GM18861 (cell line): ENCODE data around the gene AP3D1.
"Not testable (repeated sequence)": the region's sequence is repeated elsewhere in the genome, so short reads cannot be mapped to it uniquely, and the experiment has no call there.

Source experiments
- ATAC-seq: cut with Tn5 transposase; IDR thresholded peaks from one replicate; pipeline ENCODE4 v1.9.1; 2021; ENCODE audit not compliant: unreplicated experiment

The AP3D1 gene

GRCh38 chr19:2089001-2089711 is 62.2 kb downstream of the AP3D1 start:
- no peak for ATAC-seq

GRCh38 chr19:2087621-2088100 is 63.7 kb downstream of the AP3D1 start:
- ATAC-seq = peak; percentile 21

DNA sequence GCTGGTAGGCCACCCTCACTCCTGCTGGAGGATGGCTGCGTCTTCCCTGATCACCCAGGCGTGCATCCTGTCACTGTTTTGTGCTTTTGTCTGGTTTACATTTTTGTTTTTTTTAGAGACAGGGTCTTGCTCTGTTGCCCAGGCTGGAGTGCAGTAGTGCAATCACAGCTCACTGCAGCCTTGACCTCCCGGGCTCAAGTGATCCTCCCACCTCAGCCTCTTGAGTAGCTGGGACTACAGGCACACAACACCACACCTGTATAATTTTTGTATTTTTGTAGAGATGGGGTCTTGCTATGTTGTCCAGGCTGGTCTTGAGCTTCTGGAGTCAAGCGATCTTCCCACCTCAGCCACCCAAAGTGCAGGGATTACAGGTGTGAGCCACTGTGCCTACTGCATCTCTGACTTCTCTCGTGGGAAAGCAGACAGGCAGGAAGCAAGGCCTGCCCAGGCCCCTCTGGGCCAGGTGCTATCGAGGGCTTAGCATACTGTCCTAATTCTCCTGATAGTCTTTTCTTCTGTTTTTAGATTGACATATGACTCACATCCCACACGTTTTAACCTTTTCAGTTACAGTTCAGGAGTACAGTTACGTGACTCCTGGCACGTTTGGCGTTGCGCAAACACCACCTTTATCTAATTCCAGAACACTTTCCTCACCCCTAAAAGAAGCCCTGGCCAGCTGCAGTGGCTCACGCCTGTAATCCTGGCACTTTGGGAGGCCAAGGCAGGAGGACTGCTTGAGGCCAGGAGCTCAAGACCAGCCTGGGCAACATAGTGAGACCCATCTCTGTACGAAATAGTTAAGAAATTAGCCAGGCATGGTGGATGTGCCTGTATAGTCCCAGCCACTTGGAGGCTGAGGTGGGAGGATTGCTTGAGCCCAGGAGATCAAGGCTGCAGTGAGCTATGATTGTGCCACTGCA is 64.4 kb downstream of the AP3D1 start:
- not testable (repeated sequence) for ATAC-seq

GRCh38 chr19:2084993-2085720 is 66.2 kb downstream of the AP3D1 start:
- ATAC-seq = peak; percentile 29

- ATAC-seq = no peak
These were observed 68.1 kb downstream of the AP3D1 start for GRCh38 chr19:2083174-2083854.

DNA sequence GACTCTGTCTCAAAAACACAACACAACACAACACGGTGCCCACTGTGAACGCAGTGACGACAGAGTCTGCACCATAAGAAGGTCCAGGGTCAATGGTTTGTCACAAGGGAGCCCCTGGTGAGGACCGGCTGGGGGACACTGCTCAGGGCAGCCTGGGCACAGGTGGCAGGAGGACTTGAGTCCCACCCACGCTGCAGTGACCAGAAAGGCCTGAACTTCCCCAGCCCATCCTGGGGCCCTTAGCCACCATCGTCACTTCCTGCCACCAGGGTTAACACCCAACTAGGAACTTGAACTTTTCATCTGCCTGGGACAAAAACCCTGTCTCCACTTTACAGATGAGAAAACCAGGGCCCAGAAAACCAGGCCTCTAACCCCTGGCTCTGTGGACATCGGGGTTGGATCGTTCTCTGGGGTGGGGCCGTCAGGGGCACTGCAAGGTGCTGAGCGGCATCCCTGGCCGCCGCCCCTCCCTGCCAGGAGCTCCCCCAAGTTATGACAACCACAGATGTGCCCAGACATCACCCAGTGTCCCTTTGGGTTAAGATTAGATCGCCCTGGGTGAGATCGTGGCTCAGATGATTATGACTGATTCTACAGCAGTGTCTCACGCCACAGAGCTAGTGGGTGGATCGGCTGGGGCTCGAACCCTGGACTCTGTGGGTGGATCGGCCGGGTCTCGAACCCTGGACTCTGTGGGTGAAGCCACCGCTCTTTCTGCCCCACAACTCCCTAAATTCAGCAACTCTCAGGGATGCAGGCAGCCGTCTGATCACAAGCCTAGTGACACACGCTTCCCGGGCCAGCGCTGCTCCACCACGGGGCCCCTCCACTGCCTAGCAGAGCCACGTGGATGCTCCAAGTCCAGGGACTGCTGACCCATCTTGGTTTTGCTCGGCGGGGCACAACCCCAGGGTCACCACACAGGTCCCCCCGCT is 69.2 kb downstream of the AP3D1 start:
- ATAC-seq = no peak

DNA sequence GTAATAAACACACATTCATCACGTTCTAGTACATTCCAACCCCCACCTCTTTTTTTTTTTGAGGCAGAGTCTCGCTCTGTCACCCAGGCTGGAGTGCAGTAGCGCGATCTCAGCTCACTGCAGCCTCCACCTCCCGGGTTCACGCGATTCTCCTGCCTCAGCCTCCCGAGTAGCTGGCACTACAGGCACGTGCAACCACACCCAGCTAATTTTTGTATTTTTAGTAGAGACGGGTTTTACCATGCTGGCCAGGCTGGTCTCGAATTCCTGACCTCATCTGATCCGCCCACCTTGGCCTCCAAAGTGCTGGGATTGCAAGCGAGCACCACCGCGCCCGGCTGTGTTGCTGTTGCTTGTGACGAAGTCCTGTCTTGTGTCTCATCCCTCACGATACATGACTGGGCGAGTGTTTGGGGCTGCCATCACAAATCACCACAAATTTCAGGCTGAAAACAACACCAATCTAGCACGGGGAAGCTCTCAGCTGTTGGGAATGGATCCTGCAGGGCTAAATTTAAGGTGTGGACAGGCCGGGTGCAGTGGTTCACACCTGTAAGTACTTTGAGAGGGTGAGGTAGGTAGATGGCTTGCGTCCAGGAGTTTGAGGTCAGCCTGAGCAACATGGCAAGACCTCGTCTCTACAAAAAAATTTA is 70.9 kb downstream of the AP3D1 start:
- ATAC-seq = no peak

DNA sequence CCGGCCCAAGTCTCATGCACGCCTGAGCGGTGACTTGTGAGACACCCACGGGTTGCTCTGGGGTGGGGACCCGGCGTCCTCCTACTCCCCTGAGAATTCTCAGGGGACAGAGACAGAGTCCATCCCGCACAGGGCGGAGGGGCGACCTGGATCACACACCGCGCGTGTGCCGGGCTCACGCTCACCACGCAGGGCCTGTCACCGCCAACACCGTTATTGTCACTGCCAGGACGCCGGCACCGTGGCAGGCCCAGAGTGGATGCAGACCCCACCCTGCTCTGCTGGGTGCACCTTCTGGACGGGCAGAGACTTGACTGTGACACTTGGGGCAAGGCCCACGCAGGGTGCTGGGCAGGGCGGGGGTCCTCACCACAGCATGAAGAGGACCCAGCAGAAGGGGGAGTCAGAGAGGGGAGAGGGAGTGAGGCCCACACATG is 71.5 kb downstream of the AP3D1 start:
- no peak for ATAC-seq

DNA sequence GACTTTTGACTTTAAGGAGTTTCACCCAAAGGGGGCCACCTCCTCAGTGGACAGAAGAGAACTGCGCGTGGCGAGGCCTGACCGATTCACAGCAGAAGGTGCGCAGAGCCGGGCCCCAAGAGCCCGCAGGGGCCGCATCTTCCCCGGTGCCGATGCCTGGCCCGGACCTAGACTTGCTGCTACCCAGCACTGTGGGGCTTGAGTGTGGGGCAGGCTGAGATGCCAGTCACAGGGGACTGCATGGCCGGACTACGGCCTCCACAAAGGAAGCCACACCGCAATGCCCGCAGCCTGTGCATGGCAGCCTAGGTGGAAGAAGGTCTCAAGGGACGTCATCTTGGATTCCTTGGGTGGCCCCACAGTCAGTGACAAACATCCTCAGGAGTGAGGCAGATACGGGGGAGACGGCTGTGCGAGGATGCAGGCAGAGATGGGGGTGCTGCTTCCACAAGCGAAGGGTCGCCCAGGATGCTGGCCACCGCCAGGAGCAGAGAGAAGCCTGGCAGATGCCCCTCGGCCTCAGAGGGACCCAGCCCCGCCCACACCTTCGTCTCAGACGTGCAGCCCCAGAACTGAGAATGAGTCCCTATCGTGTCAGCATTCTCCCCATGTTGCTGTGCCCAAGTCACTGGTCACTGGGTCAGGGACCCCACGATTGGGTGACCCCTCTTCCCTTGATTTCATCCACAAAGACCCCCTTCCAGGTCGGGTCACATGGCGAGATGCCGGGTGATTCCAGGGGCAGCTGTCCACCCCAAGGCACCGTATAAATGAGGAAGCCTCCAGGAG is 72.1 kb downstream of the AP3D1 start:
- no peak for ATAC-seq

DNA sequence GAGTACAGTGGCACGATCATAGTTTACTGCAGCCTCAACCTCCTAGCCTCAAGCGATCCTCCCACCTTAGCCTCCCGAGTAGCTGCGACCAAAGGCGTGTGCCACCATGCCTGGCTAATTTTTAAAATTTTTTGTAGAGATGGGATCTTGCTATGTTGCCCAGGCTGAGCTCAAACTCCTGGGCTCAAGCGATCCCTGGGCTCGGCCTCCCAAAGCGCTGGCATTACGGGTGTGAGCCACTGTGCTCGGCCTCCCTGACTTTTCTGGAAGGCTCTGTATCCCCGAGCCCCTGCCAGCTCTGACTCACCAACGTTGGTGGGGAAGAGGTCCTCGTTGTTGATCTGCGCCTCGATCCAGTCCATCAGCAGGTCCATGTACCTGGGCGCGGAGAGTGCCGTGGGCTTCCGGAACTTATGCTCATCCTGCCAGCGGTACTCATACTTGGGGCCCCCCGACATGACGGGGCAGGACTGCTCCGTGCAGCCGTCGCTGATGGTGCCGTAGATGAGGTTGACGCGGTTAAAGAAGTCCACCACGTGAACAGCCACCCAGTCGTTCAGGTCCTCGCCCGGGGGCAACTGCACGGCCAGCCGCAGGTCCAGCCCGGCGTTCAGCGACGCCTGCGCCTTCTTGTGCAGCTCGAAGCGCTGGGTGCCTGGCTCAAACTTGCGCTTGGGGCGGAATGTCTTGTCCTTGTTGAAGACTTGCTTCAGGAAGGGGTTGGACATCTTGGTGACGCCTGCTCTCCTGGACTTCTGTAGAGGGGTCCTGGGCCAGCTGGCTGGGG is 73.3 kb downstream of the AP3D1 start:
- no peak for ATAC-seq

- no peak for ATAC-seq
These were observed 74.0 kb downstream of the AP3D1 start for GRCh38 chr19:2077398-2077797.

GRCh38 chr19:2076526-2076944 is 74.8 kb downstream of the AP3D1 start:
- no peak for ATAC-seq

DNA sequence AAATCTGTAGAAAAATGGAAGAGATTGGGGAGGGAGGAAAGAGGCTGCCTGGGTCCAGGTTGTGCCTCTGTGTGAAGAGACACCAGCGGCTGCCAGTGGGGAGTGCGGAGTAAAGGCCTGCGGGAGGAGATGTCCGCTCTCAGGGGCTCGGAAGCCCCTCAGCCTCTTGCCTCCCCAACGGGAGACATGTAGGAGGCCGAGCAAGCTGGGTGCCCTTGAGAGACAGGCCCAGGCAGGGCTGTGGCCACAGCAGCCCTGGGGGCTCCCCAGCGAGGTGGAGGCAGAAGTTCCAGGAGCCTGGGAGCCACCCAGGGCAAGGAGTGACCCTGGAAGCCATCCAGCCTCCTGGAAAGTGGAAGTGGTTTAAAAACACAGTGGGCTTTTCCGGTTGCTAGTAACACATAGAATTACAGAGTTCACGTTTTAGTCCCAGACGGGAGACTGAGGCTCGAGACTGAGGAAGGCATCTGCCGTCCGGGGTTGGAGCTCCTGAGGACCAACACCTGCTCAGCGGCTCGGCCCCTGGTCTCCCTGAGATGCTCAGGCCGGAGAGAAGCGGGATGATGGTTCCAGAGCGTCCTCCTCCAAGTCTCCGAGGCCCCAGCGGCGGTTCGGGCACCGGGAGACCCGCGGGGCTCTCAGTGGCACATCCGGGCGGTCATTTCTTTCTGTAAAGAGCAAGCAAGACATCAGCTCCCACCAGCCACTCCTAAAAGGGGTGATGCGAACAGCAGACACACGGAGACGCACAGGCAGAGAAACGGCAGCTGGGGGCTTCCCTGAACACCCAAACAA is 78.4 kb downstream of the AP3D1 start:
- no peak for ATAC-seq

DNA sequence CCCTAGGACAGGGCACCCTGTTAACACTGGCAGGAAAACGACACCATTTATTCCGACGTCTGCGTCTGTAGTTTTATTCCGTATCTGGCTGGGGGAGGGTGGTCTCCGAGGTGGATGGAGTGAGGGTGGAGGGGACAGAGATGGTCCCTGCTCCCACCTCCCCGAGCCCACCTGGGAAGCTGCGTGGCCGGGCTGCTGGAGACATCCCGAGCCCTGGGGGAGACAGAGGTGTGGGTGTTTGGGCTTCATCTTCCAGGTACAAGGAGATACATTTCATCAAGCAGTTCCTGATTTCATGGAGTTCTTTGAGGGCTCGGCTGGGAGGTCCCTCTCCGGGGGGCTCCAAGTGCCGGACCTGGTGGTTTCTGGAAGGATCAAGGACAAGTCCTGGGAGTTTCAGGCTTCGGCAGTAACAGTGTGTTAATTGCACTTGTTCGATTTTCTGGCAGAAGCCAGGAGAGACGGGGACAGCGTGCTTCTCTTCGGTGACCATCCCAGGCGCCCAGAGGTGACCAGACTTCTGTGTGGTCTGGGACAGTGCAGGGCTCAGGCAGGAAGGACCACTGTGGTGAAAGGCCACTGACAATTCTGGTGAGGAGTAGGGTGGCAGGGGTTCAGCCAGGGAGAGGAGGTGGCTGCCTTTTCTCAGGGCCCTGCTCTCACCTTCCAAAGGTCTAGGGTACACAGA is 80.2 kb downstream of the AP3D1 start:
- no peak for ATAC-seq

- ATAC-seq = no peak
These were observed 80.9 kb downstream of the AP3D1 start for GRCh38 chr19:2070436-2070827.
